GM21423 (cell line): ENCODE data around the gene KRTAP2-1.
"Not testable (repeated sequence)": the region's sequence is repeated elsewhere in the genome, so short reads cannot be mapped to it uniquely, and the experiment has no call there.

Experiments used
- ATAC-seq: cut with Tn5 transposase; IDR thresholded peaks from one replicate; pipeline ENCODE4 v1.9.1; 2021; ENCODE audit warnings: mild to moderate bottlenecking, moderate library complexity; ENCODE audit not compliant: unreplicated experiment

Gene KRTAP2-1

GRCh38 chr17:41013606-41014005 is 33.5 kb downstream of the KRTAP2-1 start:
- ATAC-seq: no peak

DNA sequence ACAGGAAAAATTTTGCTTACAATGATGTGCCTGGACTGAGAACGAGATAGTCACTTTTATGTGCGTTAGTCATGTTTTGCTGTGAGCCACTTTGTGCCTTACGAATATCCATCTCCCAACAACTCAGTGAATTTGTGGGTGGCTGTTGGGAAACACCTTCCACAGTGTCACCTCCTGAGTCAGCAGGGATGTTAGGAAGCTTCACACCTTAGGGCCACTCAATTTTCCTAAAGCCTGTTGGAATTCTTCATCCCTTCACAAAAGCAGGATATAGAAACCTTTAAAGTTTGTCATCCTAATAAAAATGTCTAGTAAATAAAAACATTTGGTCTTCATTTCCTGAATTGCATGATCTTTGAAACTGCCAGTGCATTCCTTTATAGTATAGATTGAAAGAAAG is 33.9 kb downstream of the KRTAP2-1 start:
- ATAC-seq: no peak

DNA sequence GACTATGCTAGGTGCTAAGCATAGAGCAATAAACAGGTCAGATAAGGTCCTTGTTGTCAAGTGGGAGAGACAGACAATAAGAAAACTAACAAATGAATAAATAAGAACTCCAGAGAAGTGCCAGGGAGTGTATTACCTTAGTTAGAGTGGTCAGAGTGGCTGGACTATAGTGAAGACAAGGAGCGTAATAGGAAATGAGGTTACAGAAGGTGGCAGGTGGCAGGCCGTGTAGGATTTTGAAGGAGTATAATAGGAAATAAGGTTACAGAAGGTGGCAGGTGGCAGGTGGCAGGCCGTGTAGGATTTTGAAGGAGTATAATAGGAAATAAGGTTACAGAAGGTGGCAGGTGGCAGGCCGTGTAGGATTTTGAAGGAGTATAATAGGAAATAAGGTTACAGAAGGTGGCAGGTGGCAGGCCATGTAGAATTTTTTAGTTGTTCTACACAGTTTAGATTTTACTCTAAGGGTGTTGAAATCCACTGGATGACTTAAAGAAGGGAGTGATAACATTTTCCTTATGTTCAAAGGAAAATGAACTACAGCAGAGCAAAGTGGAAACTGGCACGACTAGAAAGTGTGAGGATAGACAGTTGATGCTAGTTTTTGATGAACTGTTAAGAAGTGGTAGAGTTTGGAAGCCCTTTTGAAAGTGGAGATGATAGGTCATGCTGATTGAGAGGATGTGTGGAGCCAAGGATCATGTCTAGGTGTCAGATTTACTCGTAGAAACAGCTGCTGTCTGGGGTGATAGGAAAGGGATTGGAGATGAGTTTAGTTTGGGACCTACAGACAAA is 34.6 kb downstream of the KRTAP2-1 start:
- ATAC-seq: no peak

- ATAC-seq: no peak
Measured at GRCh38 chr17:41010441-41010840, 36.7 kb downstream of the KRTAP2-1 start.

DNA sequence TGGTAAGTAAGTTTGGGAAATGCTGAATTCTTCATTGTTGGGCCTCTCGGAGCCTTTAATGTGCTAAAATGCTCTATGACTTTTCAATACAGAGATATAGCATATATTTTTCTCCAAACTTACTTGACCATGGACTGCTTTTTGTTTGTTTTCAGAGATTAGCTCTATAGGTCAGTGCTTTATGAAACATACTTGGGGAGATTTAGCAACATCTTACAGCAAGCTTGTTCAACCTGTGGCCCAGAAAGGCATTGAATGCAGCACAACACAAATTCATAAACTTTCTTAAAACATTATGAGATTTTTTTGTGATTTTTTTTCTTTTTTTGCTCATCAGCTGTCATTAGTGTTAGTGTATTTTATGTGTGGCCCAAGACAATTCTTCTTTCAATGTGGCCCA is 37.2 kb downstream of the KRTAP2-1 start:
- no peak for ATAC-seq

- ATAC-seq: no peak
Measured at GRCh38 chr17:41009301-41009760, 37.8 kb downstream of the KRTAP2-1 start.

DNA sequence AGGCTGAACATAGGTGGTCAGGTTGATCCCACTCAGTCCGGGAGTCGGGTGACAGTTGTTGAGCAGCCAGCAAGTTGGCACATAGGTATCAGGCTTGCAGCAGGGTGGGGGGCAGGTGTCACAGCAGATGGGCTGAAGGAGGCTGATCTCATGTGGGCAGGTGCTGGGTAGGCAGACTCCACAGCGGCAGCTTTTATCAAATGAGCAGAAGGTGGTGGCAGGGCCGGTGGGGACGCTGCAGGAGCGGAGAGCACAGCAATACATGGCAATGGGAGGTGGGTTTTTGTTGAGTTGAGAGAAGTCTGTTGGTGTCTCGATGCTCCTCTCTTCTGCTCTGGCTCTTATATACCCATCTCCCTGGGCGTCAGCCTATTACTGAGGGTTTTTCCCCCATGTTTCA is 38.3 kb downstream of the KRTAP2-1 start, which contains the start of gene KRTAP3-1:
TSS of gene KRTAP3-1 (minus strand) at position 318 of the 400 bp plus-strand sequence. CDS start at position 264, 54 bp downstream.
- ATAC-seq: no peak

GRCh38 chr17:41004397-41004796 is 42.7 kb downstream of the KRTAP2-1 start:
- no peak for ATAC-seq

DNA sequence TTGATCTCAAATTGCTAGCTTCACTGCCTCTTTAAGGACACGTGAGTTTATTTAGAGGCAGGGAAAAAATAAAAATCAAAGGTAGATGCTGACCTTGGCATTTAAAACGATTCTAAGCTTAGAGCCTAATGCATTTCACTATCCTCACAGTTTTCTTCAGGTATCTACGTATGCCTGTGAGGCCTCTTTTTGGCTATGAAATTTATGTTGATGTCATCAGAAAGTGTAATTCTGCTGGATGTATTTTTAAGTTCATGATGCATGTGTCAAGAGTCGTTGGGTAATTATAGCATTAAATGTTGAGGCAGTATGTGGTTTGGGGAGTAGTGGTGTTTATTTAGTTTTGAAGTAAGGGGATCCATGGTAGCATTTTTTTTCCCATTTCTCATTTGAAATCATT is 43.2 kb downstream of the KRTAP2-1 start:
- no peak for ATAC-seq

- no peak for ATAC-seq
Measured at GRCh38 chr17:41002814-41003213, 44.3 kb downstream of the KRTAP2-1 start.

GRCh38 chr17:41001795-41002194 is 45.3 kb downstream of the KRTAP2-1 start:
- no peak for ATAC-seq

DNA sequence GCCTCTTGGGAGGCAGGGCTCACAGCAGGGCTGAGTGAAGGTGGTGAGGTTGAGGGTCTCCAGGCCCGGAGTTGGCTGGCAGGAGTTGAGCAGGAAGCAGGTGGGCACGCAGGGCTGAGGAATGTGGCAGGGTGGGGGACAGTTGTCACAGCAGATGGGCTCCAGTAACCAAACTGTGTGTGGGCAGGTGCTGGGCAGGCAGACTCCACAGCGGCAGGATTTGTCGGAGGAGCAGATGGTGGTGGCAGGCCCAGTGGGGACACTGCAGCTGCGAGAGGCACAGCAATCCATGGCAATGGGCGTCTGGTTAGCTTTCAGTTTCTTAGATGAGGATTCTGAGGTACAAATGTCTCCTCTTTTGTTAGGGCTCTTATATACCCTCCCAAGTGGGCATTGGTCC is 47.6 kb downstream of the KRTAP2-1 start, which contains the start of gene KRTAP3-2:
TSS of gene KRTAP3-2 (minus strand) at position 344 of the 400 bp plus-strand sequence. CDS start at position 291, 53 bp downstream.
- ATAC-seq: not testable (repeated sequence)

GRCh38 chr17:40997361-40997760 is 49.8 kb downstream of the KRTAP2-1 start:
- no peak for ATAC-seq

DNA sequence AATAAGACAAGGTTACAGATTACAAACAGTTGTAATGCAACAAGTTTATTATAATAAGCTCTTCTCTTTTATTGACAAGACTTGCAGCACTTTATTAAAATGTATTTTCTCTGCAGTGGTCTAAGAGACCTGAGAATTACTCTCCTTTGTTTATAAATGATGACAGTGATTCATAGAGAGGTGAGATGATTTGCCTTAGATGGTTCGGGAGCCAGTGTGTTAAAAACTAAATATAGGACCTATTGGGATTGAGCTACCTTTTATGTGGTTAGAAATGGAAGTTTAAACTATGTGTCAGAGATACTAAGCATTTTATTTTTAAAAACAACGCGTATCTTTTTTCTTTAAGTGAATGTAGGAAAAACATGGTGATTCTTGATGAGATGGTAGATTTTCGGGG is 50.3 kb downstream of the KRTAP2-1 start:
- ATAC-seq: no peak
